NCI-H446 (cell line): Measurements from ENCODE around the gene STIMATE.

ENCODE experiments used
- DNase-seq, 2 experiments: peaks; one replicate each; lab custom pipeline; 2025; lab: John Stamatoyannopoulos, UW

STIMATE gene

DNA sequence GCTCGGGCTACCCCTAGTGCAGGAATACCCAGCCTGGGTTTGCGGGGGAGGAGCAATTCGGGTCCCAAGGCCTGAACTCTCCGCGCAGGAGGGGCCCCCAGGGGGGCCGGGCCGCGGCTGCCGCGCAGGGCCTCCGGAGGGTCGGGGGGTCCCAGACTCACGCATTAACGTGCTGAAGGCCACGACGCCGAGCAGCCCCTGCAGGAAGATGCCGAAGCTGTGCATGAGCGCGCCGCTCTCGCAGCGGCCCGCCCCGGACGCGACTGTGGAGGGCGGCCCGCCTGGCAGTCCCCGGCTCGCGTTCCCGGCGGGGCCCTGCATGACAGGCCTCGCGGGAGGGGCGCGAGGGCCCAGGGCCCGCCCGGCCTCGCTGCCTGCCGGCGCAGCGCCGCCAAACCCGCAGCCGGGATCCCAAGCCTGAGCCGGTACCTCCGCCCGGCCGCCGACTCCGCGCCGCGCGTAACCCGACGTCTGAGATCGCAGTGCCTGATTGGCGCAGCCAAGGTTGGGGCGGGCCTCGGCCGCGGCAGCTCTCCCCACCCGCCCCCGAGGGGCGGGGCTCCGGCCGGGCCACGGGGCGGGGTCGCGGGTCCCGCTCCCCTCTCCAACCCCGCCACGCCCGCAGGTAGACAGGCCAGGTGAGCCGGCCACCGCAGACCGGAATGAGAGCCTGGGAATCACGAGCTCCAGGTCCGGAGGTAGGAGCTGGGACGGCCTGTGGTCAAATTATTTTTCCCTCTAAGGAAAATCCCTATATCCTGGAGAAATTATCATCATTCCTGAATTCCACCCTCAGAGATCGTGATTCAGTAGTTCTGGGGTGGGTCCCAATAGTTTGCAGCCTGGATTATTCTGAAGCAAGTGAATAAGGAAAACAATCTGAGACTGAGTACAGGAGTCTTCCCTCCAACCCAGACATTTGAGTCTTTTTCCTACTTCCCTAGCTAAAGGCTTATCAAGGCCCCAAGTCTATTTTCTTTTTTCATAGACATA, at the start of gene STIMATE:
TSS of gene STIMATE (minus strand) at position 419 of the 993 bp plus-strand sequence. CDS start at position 321, 98 bp downstream.
- DNase-seq, result peak in 1 of 2 experiments; percentile 73

GRCh38 chr3:52939600-52939999, 42.3 kb upstream of the STIMATE start:
- no peak for DNase-seq

GRCh38 chr3:52934630-52935530, 37.5 kb upstream of the STIMATE start:
- DNase-seq, result peak; percentile 1 to 51

GRCh38 chr3:52931889-52932288, 34.5 kb upstream of the STIMATE start:
- no peak for DNase-seq

DNA sequence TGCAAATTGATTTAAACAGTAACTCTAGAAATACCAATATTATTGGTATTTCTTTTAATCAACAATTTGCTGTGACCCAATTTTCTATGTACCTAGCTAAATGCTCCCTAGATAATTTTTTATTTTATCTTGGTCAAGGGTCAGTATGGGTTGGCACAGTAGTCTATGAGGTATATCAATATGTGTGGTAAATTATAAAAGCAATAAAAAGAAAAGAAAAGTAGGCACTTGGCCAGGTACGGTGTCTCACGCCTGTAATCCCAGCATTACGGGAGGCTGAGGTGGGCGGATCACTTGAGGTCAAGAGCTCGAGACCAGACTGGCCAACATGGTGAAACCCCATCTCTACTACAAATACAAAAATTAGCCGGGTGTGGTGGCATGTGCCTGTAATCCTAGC, 34.0 kb upstream of the STIMATE start:
- no peak for DNase-seq

DNA sequence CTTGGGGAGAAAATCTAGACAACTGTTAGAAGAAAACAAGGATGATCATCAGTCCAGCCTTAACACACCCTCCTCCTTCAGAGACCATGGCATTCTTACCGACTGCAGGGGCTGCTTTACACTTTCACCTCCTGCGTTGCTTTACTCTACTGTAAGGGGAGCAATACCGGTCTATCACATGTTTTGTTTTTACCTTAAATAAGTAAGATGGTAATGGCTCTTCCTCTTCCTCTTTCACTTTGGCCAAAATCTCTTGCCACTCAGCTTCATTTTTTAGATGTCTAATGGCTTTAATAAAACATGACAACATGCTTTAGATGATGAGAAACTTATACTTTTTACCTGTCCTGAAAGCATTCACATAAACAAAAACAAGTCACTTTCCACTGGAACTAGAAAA, 33.4 kb upstream of the STIMATE start:
- DNase-seq, result no peak

DNA sequence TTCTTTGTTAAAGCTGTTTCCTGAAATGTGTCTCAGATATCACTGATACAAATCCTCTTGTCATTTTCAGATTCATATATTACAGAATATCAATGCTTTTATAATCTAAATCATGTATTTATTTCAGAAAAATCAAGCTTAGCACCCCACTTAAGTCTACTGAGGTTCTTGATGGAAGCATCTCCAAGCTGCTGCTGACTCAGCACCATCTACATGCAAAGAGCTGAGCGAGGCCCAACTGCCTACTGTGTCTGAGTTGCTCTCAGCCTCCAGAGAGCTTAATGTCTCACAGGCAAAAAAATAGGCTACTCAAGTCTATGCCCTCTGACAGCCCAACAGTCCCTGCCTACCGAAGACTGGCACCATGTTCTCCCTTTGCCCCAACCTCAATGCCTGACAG, 29.2 kb upstream of the STIMATE start:
- DNase-seq, result no peak

GRCh38 chr3:52925405-52926313, 28.3 kb upstream of the STIMATE start:
- DNase-seq, result no peak

DNA sequence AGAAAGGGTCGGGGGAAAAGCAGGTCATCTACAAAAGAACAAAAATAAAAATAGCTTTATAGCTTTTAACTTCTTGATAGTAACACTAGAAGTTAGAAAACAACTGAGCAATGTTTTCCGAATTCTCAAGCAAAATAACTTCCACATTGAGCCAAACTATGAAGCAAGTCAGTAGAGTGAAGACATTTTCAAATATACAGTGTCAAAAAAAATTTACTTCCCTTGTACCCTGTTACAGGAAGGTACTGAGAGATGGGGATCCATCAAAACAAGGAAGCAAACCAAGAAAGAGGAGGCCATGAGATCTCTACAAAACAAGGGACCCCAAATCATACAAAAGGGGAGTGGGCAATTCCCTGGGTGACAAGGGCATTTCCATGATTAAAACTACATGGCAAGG, 26.6 kb upstream of the STIMATE start:
- DNase-seq, result no peak

DNA sequence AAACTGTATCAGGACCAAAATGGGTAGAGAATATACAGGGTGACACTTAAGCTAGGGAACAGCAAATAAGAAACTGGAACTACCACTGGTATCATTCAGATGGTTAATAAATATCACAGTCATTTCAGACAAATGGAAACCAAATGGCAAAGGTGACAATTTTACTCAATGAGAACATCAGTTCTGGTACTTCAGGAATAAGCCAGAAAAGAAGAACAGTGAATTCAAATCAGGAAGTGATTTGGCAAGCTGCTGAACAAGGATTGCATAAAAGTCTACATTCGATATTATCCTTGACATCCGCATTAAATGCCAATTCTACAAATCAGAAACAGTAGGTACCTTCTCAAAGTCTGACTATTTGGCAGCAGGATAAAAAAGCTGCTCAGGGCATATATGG, 23.5 kb upstream of the STIMATE start:
- no peak for DNase-seq

- no peak for DNase-seq
Observed at GRCh38 chr3:52917044-52917443, 19.7 kb upstream of the STIMATE start.

- no peak for DNase-seq
Observed at GRCh38 chr3:52915294-52915693, 17.9 kb upstream of the STIMATE start.

DNA sequence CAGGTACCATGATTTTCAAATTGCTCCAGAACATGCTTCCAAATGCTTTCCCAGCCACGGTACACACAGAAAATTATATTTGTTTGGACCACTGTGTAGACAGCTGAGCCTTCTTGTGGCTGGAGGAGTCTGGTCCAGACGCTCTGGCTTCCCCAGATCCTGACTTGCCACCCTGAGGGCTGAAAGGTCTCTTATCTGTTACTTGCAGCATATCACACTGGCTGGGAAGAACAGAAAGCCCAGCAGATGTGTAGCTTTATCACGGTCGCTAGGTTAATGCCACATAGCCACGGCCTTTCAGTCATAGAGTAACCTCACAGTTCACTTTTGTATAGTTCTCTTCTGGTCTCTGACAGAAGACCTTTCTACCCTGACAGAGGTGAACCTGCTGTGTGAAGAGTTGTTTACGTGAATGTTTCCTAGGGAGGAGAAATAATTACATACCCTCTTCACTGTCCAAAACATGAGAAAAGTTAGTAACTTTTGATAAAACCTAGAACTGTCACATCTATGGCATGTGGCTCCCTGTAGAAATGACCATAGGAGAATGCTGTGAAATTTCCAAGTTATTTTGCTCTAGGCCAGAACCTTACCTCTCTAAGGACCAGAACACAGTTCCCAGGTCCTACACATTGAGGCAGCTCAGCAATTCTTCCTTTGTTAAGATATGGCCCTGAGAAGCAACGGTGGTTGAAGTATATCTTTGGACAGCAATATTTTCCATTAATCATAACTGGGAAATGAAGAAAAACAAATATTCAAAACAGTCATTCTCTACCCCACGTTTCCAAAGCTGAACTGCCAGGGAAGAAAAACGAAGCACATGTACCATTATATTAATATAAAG, 15.8 kb upstream of the STIMATE start:
- no peak for DNase-seq

DNA sequence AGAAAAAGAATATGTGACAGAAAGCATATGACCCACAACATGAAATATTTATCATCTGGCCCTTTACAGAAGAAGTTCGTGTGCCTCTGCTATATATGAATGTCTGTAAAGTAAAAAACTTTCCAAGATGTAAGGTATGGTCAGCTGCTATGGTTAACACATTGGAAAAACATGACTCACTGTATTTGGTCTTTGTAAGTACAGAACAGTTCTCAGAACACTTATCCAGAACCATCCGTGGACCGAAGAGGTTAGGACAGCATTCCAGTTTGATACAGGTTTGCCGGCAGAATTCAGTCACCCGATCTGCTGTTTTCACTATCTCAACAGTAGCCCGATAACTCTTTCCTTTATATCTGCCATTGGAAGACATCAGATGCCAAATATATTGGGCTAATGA, 13.5 kb upstream of the STIMATE start:
- no peak for DNase-seq

DNA sequence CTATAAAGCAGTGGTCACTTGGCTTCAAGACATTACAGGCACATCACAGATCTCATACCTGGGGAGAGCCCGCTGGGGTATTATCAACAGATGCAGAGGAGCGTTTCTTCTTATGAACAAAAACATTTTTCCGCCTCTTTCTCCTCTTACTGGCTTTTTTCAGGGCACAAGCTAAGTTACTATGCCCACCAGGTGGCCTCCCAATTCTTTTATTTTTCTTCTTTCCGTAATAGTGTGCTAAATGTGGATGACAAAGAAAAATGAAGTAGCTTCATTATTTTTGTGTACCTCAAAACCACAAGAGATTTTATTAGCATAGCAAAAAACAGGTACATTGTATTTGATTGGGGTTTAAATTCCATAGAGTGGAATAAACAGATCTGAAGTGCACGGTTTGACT, 10.1 kb upstream of the STIMATE start:
- DNase-seq, result no peak

- no peak for DNase-seq
Observed at GRCh38 chr3:52904552-52904951, 7.2 kb upstream of the STIMATE start.

DNA sequence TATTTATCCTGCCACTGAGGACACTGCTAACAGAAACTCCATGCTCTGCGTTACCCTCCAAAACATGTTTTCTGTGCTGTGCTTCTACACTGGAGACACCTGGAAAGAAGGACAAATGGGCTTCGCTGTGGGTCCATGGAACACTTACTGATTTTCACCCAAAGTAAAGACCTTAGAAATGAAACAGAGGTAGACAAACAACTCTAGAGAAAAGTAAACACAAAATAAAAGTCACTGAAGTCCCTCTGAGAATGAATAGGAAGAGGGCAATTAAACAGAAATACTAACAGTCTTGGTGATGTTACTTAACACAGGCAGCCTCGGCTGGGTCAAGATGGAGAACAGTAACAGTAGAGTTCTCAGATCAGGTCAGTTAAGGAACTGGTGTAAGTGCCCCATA, 6.7 kb upstream of the STIMATE start:
- no peak for DNase-seq

- DNase-seq, result no peak
Observed at GRCh38 chr3:52896613-52897012, 735 bp downstream of the STIMATE start.

DNA sequence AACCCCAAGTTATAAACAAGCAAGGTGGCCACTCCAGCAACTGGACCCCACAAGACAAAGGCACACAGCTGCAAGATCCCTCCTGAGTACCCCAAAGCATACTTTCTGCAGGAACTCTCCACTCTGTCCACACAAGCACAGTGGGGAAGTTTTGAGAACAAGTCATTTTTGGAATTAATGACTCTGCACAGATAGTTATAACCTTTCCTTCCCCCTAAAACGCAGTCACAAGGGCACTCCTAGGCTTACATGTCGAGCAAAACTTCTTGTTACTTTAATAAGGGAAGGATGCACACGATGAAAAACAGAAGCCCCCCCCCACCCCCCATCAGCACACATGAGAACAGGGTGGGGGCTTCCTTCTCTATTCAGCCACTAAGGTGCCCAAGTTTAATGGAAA, 1.2 kb downstream of the STIMATE start:
- no peak for DNase-seq

DNA sequence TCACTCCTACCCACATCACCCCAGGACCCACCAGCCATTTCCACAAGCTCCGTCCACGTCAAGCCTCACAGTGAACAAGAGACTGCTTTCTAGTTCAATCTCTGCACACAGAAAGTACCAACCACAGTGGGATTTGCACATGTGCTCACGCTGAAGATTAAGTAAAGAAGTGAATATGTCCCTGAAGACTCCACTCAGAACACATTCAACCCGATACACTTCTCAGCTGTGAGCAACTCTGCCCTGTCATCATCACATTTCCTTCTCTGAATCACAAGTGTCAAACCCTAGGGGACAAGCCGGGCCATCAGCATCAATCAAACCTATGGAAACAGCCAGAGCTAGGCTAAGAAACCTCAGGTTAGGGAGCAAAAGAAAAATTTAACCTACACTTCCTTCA, 1.9 kb downstream of the STIMATE start:
- DNase-seq, result no peak

- DNase-seq, result no peak
Observed at GRCh38 chr3:52894756-52895155, 2.6 kb downstream of the STIMATE start.
